K562 (cell line): Measurements from ENCODE around the gene SLIT1. TPM values are rescaled to one million over a fixed set of nuclear protein-coding genes. Genes with fewer than 3 reads are reported as not detected.

ENCODE experiments used
- ATAC-seq: fragments of 200-7000 bp; cut with Tn5 transposase; 3 replicates; pipeline ENCODE4 v1.9.1; 2020; ENCODE audit warnings: moderate library complexity
- BruUV-seq: library from RNA; stranded (reverse); fragments of 400-500 nt; replicated peaks from 2 replicates; lab custom pipeline; 2021; lab: Mats Ljungman, UMichigan
- CTCF ChIA-PET: fragments of 300-600 bp; formaldehyde crosslinking; extraction: SDS; loops from one replicate; lab custom pipeline; 2021; ENCODE audit warnings: low intra/inter-chr PET ratio; lab: Yijun Ruan, JAX
- POLR2A ChIA-PET: fragments of 300-600, 350-650 bp; sonication (Branson Sonifier 250); formaldehyde crosslinking; extraction: SDS; loops from one replicate; lab custom pipeline; 2021; ENCODE audit warnings: antibody characterized with exemption, inconsistent platforms; lab: Yijun Ruan, JAX
- DNase-seq, 4 experiments: peaks; one replicate each; pipeline versions ENCODE4 v3.0.0 to v3.0.0-alpha.2; 2011 to 2018; ENCODE audit warnings: low spot score in 3 of 4, mixed read lengths in 3 of 4; ENCODE audit errors: extremely low read depth in 1 of 4
- FAIRE-seq: peaks from 2 replicates; lab custom pipeline; 2011; peaks lifted over from hg19 to GRCh38; lab: Jason Lieb, UNC
- H2AFZ ChIP-seq: 2 replicates; pipeline ENCODE4 v1.6.0; 2011; ENCODE audit warnings: low read depth, low read length, control low read depth, inconsistent platforms
- H3K27ac ChIP-seq: fragments of 200-600 bp; 3 replicates; pipeline ENCODE4 v1.8.0; 2011; ENCODE audit warnings: low read depth, mild to moderate bottlenecking, control low read depth, inconsistent platforms, low read length, moderate library complexity, mixed read lengths; ENCODE audit errors: extremely low read depth
- H3K27me3 ChIP-seq, 2 experiments: fragments of 300-600 bp in 1 of 2; 2 replicates in 1 of 2; 3 replicates in 1 of 2; pipeline versions ENCODE4 v1.6.0 to v1.8.0; 2011; ENCODE audit warnings: inconsistent platforms in 2 of 2, low read length in 2 of 2, mild to moderate bottlenecking in 1 of 2, mixed read lengths in 1 of 2, moderate library complexity in 1 of 2; ENCODE audit not compliant: control insufficient read depth in 2 of 2, insufficient read depth in 2 of 2
- H3K36me3 ChIP-seq: fragments of 300-600 bp; 3 replicates; pipeline ENCODE4 v1.8.0; 2011; ENCODE audit warnings: mild to moderate bottlenecking, low read length, inconsistent platforms; ENCODE audit not compliant: control insufficient read depth, insufficient read depth
- H3K4me1 ChIP-seq, 2 experiments: fragments of 200-600 bp in 1 of 2; replicated peaks in 1 of 2; 2 replicates in 1 of 2; 3 replicates in 1 of 2; pipeline versions ENCODE4 v1.5.1 to v1.8.0; 2011; ENCODE audit warnings: inconsistent platforms in 2 of 2, low read length in 2 of 2, mild to moderate bottlenecking in 1 of 2, mixed read lengths in 1 of 2, moderate library complexity in 1 of 2; ENCODE audit not compliant: control insufficient read depth in 2 of 2, insufficient read depth in 2 of 2
- H3K4me2 ChIP-seq: 2 replicates; pipeline ENCODE4 v1.6.1; 2011; ENCODE audit warnings: low read length, control low read depth, inconsistent platforms, mixed read lengths; ENCODE audit not compliant: insufficient read depth
- H3K4me3 ChIP-seq: fragments of 200-600 bp; sonication (generic), shearing (Covaris generic); 2 replicates; pipeline ENCODE4 v1.5.1; 2016; ENCODE audit warnings: control low read depth, inconsistent platforms
- H3K79me2 ChIP-seq: fragments of 200-600 bp; 3 replicates; pipeline ENCODE4 v1.8.0; 2011; ENCODE audit warnings: low read length, inconsistent platforms; ENCODE audit not compliant: control insufficient read depth, insufficient read depth
- H3K9ac ChIP-seq, 2 experiments: 2 replicates each; pipeline versions ENCODE4 v1.6.0 to v1.6.1; 2011; ENCODE audit warnings: low read depth in 2 of 2, low read length in 2 of 2, control low read depth in 1 of 2, inconsistent platforms in 1 of 2, mild to moderate bottlenecking in 1 of 2, mixed read lengths in 1 of 2; ENCODE audit not compliant: insufficient read depth in 1 of 2
- H3K9me1 ChIP-seq: one replicate; pipeline ENCODE4 v1.6.0; 2011; ENCODE audit warnings: inconsistent platforms, mild to moderate bottlenecking, low read length, moderate library complexity; ENCODE audit not compliant: control insufficient read depth, insufficient read depth
- H3K9me3 ChIP-seq: replicated peaks from 2 replicates; pipeline ENCODE4 v1.5.1; 2011; ENCODE audit warnings: low read depth, low read length, inconsistent platforms; ENCODE audit not compliant: control insufficient read depth, insufficient read depth
- H4K20me1 ChIP-seq: replicated peaks from 2 replicates; pipeline ENCODE4 v1.6.1; 2011; ENCODE audit warnings: low read length, inconsistent platforms, mixed read lengths; ENCODE audit not compliant: control insufficient read depth, insufficient read depth
- CBX3 ChIP-seq, 2 experiments: IDR thresholded peaks; 1 replicate in 1 of 2; 2 replicates in 1 of 2; pipeline ENCODE4 v1.6.1; 2012; ENCODE audit warnings: inconsistent platforms in 2 of 2, low read length in 2 of 2, borderline replicate concordance in 1 of 2, control low read depth in 1 of 2
- FIP1L1 ChIP-seq: fragments of 200-400 bp; formaldehyde crosslinking; IDR thresholded peaks from 2 replicates; pipeline ENCODE4 v1.6.1; 2018; ENCODE audit warnings: mild to moderate bottlenecking, low read depth, low read length; ENCODE audit not compliant: poor library complexity, severe bottlenecking
- GABPA ChIP-seq: fragments of 200-800 bp; sonication (Bioruptor generic); conservative IDR thresholded peaks from 2 replicates; pipeline ENCODE4 v1.6.1; 2016; ENCODE audit warnings: low read depth, missing genetic modification characterization, missing compliant biosample characterization
- KLF10 ChIP-seq: fragments of 250-450 bp; sonication (Bioruptor Pico); IDR thresholded peaks from 2 replicates; pipeline ENCODE4 v1.6.1; 2021; ENCODE audit warnings: matching md5 sums
- LCOR ChIP-seq: sonication (generic); formaldehyde crosslinking; IDR thresholded peaks from 2 replicates; pipeline ENCODE4 v1.8.0; 2022; ENCODE audit warnings: mild to moderate bottlenecking, missing genetic modification reagents
- MAFF ChIP-seq: IDR thresholded peaks from 2 replicates; pipeline ENCODE4 v1.6.1; 2012; ENCODE audit warnings: low read length, improper control_type of control experiment
- PHF21A ChIP-seq: fragments of 450-650 bp; IDR thresholded peaks from 2 replicates; pipeline ENCODE4 v1.6.1; 2017; ENCODE audit warnings: low read depth, borderline replicate concordance
- RNF219 ChIP-seq: fragments of 250-450 bp; sonication (Bioruptor Pico); IDR thresholded peaks from 2 replicates; pipeline ENCODE4 v1.5.0; 2022; ENCODE audit warnings: mild to moderate bottlenecking
- SMARCA5 ChIP-seq: fragments of 450-650 bp; IDR thresholded peaks from 2 replicates; pipeline ENCODE4 v1.6.1; 2016
- SOX6 ChIP-seq: fragments of 450-650 bp; IDR thresholded peaks from 2 replicates; pipeline ENCODE4 v1.6.1; 2014; ENCODE audit warnings: mild to moderate bottlenecking
- ZNF347 ChIP-seq: fragments of 450-650 bp; formaldehyde crosslinking; IDR thresholded peaks from 2 replicates; pipeline ENCODE4 v1.4.0; 2020; ENCODE audit warnings: low read depth, mild to moderate bottlenecking, moderate library complexity
- ZNF431 ChIP-seq: sonication (generic); formaldehyde crosslinking; IDR thresholded peaks from 2 replicates; pipeline ENCODE4 v1.8.0; 2022; ENCODE audit warnings: mild to moderate bottlenecking, missing genetic modification reagents
- ZNF609 ChIP-seq: sonication (generic); formaldehyde crosslinking; IDR thresholded peaks from 2 replicates; pipeline ENCODE4 v1.8.1; 2023; ENCODE audit warnings: missing genetic modification reagents, mild to moderate bottlenecking, borderline replicate concordance
- ZNF644 ChIP-seq: fragments of 200-800 bp; sonication (Bioruptor generic); IDR thresholded peaks from 2 replicates; pipeline ENCODE4 v1.6.1; 2016; ENCODE audit warnings: low read depth, missing genetic modification characterization, missing compliant biosample characterization
- ZNF766 ChIP-seq: fragments of 200-800 bp; sonication (Bioruptor generic); conservative IDR thresholded peaks from 2 replicates; pipeline ENCODE4 v1.6.1; 2016; ENCODE audit warnings: missing genetic modification characterization, missing compliant biosample characterization
- WGBS: fragments of 100-300 bp; shearing (Covaris generic); methylation state at CpG from one replicate; pipeline ENCODE4 v1.1.6; 2016; ENCODE audit warnings: low coverage, mixed read lengths; ENCODE audit not compliant: insufficient coverage; ENCODE audit errors: missing lambda C conversion rate; 5-methylcytosine and 5-hydroxymethylcytosine counted together
- in situ Hi-C: fragments of 300-500 bp; cut with MboI; formaldehyde crosslinking; loops from 4 replicates; pipeline ENCODE4 v1.15.0; 2018; ENCODE audit warnings: inconsistent platforms, mixed read lengths
- intact Hi-C: fragments of 100-400 bp; cut with micrococcal nuclease; formaldehyde crosslinking; loops from 2 replicates; pipeline ENCODE4 v1.14.2; 2022
- polyA plus RNA-seq, 8 experiments: library from polyadenylated mRNA; depleted of rRNA in 4 of 8; stranded (reverse) in 5 of 8; unstranded in 3 of 8; fragments of >200 nt; fragmentation: Nextera tagmentation in 2 of 8; fragmentation: Illumina TruSeq in 1 of 8; extraction: Ambion mirVana in 2 of 8; extraction: Trizol in 1 of 8; gene quantifications; 2 replicates each; pipeline versions ENCODE4 v1.2.1 to v1.2.3, GENCODE V29; 2011 to 2014; ENCODE audit warnings: inconsistent platforms in 1 of 8, missing spikeins in 1 of 8
- total RNA-seq, 7 experiments: library from RNA; depleted of rRNA in 6 of 7; stranded (reverse); fragments of >200 nt in 6 of 7; fragmentation: Illumina TruSeq in 2 of 7; extraction: Trizol in 2 of 7; gene quantifications; 2 replicates each; pipeline versions ENCODE4 v1.2.1 to v1.2.3, GENCODE V29; 2011 to 2021; ENCODE audit warnings: low replicate concordance in 1 of 7

SLIT1 gene
- total and polyA plus RNA-seq, 9 of the 15 experiments (the other 6 are each of a cell fraction or from before 2014, with no cell fraction given): 0.01 to 0.11 (median 0.04) TPM; not detected in 3

- TF ChIP-seq SMARCA5 (no peak), SOX6 (no peak)
Measured at GRCh38 chr10:97163181-97163580, 22.6 kb downstream of the SLIT1 start (continued).

GRCh38 chr10:97159646-97160305, 26.0 kb downstream of the SLIT1 start:
- no peak overlapping the region for H2AFZ ChIP-seq
- peaks cover 7 to 41% of the 10 kb centered on the region in 2 experiments; a peak in 3 of 5 replicates for H3K27me3 ChIP-seq
- H3K4me2 ChIP-seq: no peak overlapping the region
- intact Hi-C loops: no loop called here
- no TSS peak for BruUV-seq
- H3K9me1 ChIP-seq: no peaks in the 10 kb centered on the region
- no peak overlapping the region for H3K27ac ChIP-seq
- H3K4me1 ChIP-seq: no peaks in the 10 kb centered on the region; a peak in 1 of 5 replicates
- no peak overlapping the region for H3K4me3 ChIP-seq
- no peaks in the 10 kb centered on the region for H3K36me3 ChIP-seq
- H3K9me3 ChIP-seq: no peaks in the 10 kb centered on the region
- WGBS: 5% methylated on average over 10 of the region's 10 CpGs
- DNase-seq (no peak), FAIRE-seq (no peak), ATAC-seq (no peak)
- ChIA-PET CTCF (no interaction called here), POLR2A (no interaction called here)
- in situ Hi-C loops: no loop called here
- no peaks in the 10 kb centered on the region for H3K79me2 ChIP-seq
- no peak overlapping the region for H3K9ac ChIP-seq
- H4K20me1 ChIP-seq: no peaks in the 10 kb centered on the region
- TF ChIP-seq GABPA (tag) (no peak), ZNF431 (CRISPR knock-in tag) (no peak), FIP1L1 (no peak), ZNF766 (CRISPR knock-in tag) (no peak), ZNF347 (no peak), ZNF609 (CRISPR knock-in tag) (no peak), ZNF644 (tag) (no peak), PHF21A (no peak), MAFF (no peak), RNF219 (no peak), KLF10 (no peak), LCOR (CRISPR knock-in tag) (no peak), CBX3 (IDR thresholded peaks at IDR 0.05; ENCODE audit: borderline replicate concordance in 1 of 2, low read length in 2 of 2) (no peak)
